Measurements from ENCODE around the gene TBXAS1.
A peak's percentile ranks its signal among the peaks of the same experiment; 100 is the strongest.

Gene TBXAS1

DNA sequence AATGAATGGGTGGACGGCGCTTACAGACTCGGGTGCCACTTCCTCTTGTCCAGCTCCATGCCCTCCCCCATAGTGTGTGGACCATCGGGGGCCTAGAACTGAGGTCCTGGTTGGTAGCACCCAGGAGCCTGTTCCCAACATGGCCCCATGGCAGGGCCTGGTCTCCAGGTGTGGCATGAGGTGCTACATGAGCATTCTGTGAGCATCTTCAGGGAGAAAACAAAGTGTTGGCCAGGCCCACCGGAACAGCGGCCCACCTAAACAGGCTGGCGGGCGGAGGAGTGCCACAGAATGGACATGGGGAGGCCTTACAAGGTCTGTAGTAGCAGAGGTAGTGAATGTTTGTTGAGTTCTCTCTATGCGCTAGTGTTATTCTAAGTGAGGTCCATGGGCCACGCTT is 156.7 kb downstream of the TBXAS1 start:
- no peak for DNase-seq

- no peak for DNase-seq
Observed at GRCh38 chr7:139987691-139988516, 158.8 kb downstream of the TBXAS1 start.

- no peak for DNase-seq
Observed at GRCh38 chr7:139989366-139990141, 160.5 kb downstream of the TBXAS1 start.

DNA sequence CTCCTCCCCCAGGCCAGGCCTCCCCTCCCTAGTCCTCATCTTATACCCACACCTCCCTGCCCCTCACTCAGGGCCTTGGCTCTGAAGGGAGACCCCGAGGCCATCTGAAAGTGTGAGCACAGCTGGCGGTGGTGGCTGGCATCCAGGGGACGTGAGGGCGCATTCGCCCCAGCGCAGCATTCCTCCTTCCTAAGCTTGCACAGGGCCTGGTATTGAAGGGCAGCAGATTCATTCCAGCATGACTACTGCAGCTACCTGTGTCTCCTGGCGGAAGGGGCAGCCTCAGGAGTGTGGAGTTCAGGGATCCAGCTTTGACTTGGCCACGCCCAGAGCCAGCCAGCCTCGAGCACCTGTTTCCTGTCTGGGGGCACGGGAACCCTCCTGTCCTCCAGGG is 161.1 kb downstream of the TBXAS1 start:
- no peak for DNase-seq

- no peak for DNase-seq
Observed at GRCh38 chr7:139990571-139991268, 161.7 kb downstream of the TBXAS1 start.

- no peak for DNase-seq
Observed at GRCh38 chr7:139991269-139991666, 162.2 kb downstream of the TBXAS1 start.

DNA sequence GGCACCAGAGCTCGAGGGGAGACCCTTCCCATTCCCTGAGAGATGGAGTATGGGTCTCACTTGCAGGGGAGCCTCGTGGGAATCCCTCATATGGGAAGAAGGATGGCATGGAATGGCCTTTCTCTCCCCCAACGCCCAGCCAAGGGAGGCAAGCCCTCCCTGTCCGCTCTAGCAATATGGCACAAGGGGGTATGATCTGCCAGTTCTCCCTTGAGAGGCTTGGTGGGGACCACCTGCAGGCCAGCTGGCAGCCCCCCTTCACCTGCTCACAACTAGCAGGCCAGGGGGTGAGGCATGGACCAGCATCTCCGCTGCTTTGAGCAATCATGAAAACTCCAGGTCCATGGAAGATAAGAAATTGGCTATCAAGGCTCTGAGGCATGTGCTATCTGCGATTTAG is 162.8 kb downstream of the TBXAS1 start:
- no peak for DNase-seq

DNA sequence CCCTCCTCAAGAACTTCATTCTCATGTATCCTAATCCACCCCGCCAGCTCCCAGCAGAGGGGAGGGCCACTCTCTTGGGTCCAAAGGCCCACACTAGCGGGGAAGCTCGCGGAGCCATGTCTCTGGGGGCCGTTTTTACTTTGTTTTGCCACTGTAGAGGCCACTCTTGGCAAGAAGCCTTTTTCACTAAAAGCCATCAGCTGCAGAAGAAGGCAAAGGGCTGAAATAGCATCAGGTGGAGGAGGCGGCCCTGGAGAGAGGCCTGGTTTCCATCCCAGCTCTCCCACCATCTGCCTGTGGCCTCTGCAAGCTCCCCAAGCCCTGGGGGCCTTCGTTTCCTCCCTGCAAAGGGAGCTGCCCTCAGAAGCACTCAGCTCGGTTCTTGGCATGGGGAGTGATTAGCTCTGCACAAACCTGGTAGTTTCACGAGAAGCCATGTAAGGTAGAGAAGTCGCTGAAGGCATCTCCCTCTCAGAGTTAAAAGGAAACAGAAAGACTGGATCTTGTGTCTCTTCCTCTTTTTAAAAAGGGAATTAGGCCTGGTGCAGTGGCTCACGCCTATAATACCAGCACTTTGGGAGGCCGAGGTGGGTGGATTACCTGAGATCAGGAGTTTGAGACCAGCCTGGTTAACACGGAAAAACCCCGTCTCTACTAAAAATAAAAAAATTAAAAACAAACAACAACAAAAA is 163.4 kb downstream of the TBXAS1 start:
- no peak for DNase-seq

DNA sequence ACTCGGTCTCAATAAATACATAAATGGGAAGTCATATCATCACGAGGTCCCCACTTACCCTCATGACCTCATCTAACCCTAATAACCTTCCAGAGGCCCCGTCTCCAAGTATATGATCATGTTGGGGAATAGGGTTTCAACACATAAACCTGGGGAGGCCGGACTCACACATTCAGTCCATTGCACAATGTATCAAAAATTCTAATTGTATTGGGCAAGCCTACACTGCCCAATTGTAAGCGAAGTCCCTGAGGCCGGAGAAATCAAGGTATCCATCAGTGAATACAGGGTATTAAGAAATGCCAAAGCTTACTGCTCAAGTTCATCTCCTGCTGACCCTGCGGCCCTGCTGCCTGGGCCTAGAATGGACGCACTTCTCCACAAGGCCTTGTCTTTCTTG is 164.1 kb downstream of the TBXAS1 start:
- DNase-seq, result no peak

DNA sequence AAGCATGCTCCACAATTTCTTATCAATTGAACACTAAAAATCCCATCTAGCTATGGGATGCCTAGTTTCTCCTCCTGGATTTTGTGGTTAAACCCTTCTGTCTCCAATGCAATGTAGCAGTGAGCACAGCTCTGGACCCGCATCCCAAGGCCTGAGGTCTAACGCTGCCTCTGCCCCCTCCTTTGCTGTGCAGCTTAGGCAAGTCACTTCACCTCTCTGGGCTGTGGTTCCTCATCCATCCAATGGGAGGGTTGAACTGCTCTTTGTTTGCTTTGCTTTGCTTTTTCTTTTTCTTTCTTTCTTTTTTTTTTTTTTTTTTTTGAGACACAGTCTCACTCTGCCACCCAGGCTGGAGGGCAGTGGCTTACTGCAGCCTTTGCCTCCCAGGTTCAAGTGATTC is 164.5 kb downstream of the TBXAS1 start:
- no peak for DNase-seq

- DNase-seq, result no peak
Observed at GRCh38 chr7:139994356-139994755, 165.3 kb downstream of the TBXAS1 start.

DNA sequence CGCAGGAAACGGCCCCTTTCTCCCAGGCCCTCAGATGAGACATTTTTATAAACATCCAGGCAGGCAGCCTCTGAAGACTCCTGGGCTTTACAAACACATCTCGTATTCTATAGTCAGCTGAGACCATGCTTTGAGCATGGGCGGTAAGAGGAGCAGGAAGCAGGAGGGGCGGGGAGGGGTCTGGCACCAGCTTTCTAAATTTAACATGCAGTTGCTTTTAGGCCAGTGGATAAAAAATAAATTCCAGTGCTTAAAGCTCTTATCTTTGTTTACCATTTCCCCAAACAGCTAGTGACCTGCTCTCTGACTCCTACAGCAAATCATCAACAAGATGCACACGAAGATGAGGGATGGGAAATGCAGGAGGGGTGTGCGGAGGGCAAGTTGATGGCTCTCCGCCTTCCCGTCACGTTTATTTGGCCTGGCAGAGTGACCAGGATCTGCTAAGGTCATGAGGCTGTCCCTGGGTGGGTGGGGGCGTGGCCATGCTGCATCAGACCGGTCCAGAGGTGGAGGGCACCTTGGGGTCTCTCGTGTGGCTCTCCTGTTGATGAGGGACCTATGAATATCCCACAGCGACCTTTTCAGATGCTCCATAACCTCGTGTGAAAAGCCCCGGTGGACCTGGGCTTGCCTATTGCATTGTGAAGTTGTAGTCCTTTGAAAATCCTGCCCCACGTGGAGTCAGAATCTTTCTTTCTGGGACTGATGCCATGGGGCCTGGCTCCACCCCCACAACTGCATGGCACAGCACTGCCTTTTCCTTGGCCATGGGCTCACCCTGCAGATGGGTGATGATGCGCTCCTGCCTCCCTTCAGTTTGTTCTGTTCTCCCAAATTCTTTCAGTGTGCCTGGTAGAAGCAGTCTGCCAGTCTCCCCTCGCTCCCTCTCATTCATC is 166.2 kb downstream of the TBXAS1 start:
- DNase-seq, result no peak

GRCh38 chr7:139998572-139998971 is 169.5 kb downstream of the TBXAS1 start:
- no peak for DNase-seq

DNA sequence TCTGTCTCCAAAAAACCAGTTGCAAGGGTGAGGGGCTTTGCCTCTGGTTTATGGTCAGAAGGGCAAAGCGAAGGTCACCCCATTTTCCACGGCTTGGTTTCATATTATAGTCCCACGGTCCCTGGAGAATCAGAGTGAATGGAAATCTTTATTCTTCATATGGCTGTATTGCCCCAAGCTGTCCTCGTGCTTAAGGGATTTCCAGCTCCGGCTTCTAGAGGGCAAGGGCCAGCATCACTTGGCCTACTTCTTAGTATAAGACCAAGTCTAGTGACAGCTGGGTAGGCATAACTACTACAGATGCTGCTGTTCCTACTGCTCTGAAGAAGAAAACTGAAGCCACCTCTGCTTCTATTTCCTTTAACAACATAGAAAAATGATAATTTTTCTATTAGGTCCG is 170.5 kb downstream of the TBXAS1 start:
- no peak for DNase-seq

DNA sequence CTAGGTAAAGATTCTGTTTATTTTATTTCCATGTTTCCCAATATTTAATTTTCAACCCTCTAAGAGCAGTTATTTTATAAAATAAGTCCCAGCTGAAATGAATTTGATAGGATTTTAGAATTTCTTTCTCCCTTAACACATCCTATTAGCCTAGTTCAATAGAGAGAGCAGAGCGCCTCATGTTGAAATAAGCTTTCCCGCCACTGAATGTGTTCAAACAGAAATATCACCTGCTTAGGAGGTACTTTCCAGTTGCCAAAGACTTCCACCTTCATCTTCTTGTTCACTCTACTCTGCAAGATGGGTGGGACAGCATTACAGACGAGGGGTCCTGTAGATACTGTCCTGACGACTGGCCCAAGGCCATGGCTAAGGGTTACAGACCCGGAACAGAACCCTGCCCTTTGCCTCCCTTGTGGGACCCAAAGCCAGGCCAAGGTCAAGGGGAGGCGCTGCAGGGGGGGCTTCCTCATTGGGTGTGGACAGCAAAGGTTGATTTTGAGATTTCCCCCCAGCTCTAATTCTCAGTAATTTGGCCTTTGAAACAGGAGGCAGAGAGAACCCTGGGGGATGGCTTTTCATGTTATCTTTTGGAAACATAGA is 171.7 kb downstream of the TBXAS1 start:
- DNase-seq, result no peak

- peak; percentile 10 for DNase-seq
Observed at GRCh38 chr7:140003913-140004382, 174.9 kb downstream of the TBXAS1 start.

- DNase-seq, result no peak
Observed at GRCh38 chr7:140004672-140005071, 175.6 kb downstream of the TBXAS1 start.

DNA sequence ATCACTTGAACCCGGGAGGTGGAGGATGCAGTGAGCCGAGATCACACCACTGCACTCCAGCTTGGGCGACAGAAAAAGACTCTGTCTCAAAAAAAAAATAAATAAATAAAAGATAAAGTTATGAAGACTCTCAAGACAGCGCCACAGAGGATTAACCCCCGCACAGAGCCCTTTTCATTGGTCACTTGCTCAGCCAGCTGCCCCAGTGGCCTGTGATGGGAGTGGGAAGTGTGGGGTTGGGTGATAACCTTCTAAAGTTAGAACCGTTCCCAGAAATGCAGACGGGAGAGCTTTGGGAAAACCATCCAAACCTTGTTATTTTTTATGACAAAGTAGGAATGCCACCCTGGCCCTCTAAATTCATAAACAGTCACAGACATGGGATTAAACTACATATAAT is 176.3 kb downstream of the TBXAS1 start:
- DNase-seq, result no peak

DNA sequence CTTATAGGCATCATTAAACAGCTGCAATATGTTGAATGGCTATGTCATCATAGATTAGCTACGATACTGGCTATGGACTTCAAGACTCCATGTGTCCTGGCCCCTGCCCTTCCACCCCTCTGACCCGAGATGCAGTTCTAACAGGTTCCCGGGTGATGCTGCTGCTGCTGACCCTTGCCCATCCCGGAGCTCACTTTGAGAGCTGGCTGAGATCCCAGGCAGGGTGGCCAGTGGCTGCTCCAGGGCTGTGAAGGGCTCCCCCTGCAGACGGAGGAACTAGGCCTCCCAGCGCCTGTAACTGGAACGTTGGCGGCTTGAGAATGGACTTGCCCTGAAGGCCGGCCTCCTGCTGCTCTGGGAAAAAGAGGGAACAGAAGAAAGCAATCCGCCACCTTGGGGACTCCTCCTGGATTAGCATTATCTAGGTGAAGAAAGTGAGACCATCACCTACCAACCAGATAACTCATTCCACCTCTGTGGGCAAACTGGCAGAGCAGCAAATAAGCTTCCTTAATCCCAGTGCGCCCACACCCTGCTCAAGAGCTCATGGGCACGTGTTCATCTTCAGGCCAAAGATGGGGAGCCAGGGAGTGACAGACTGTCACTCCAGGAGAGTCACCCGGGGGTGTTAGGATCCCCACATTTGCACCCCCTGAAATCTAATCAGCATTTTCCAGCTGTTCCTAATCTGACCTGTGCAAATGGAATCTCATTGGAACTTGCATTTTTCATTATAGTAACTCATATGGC is 176.9 kb downstream of the TBXAS1 start:
- no peak for DNase-seq

DNA sequence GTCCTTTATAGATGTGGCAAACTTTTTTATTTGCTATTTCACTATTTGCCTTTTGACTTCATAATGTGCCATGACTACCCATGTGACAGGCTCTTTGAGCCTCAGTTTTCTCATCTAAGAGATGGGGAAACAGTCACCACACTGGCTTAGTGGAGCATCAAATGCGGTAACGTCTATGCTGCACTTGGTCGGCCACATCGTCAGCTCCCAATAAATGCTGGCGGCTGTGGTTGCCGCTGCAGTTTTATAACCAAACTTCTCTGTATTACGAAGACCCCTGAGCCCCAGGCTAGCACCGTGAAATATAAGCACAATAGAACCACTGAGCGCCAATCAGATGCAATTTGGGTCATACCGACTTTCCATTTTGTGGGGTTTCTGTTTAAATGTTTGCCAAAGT is 177.5 kb downstream of the TBXAS1 start:
- no peak for DNase-seq

Data from KG1 (cell line).